ACC112 (cell line): ENCODE measurements around the gene GRIP2.

Experiments used
- H2AFZ ChIP-seq: fragments of 200-600 bp; sonication (generic); one replicate; pipeline ENCODE4 v1.6.0; 2017; ENCODE audit warnings: antibody characterized with exemption, low read length; ENCODE audit not compliant: unreplicated experiment
- H3K27ac ChIP-seq: fragments of 200-600 bp; sonication (generic); 2 replicates; pipeline ENCODE4 v1.5.1; 2014; ENCODE audit warnings: low read depth, mild to moderate bottlenecking, antibody characterized with exemption, low read length, moderate library complexity
- H3K27me3 ChIP-seq: fragments of 200-600 bp; sonication (generic); 2 replicates; pipeline ENCODE4 v1.6.1; 2014; ENCODE audit warnings: mild to moderate bottlenecking, antibody characterized with exemption, low read length, moderate library complexity, mixed read lengths; ENCODE audit not compliant: insufficient read depth
- H3K36me3 ChIP-seq: fragments of 200-600 bp; sonication (generic); 2 replicates; pipeline ENCODE4 v1.6.1; 2016; ENCODE audit warnings: mild to moderate bottlenecking, antibody characterized with exemption, low read length, moderate library complexity, mixed read lengths; ENCODE audit not compliant: insufficient read depth
- H3K4me1 ChIP-seq: fragments of 200-600 bp; sonication (generic); one replicate; pipeline ENCODE4 v1.6.1; 2016; ENCODE audit warnings: low read length, mixed read lengths; ENCODE audit not compliant: insufficient read depth, unreplicated experiment, control insufficient read depth
- H3K4me3 ChIP-seq: fragments of 200-600 bp; sonication (generic); 2 replicates; pipeline ENCODE4 v1.5.1; 2014; ENCODE audit warnings: mild to moderate bottlenecking, low read depth, low read length
- H3K79me2 ChIP-seq: fragments of 200-600 bp; sonication (generic); one replicate; pipeline ENCODE4 v1.6.0; 2016; ENCODE audit warnings: low read length; ENCODE audit not compliant: control insufficient read depth, unreplicated experiment, insufficient read depth

Gene GRIP2

DNA sequence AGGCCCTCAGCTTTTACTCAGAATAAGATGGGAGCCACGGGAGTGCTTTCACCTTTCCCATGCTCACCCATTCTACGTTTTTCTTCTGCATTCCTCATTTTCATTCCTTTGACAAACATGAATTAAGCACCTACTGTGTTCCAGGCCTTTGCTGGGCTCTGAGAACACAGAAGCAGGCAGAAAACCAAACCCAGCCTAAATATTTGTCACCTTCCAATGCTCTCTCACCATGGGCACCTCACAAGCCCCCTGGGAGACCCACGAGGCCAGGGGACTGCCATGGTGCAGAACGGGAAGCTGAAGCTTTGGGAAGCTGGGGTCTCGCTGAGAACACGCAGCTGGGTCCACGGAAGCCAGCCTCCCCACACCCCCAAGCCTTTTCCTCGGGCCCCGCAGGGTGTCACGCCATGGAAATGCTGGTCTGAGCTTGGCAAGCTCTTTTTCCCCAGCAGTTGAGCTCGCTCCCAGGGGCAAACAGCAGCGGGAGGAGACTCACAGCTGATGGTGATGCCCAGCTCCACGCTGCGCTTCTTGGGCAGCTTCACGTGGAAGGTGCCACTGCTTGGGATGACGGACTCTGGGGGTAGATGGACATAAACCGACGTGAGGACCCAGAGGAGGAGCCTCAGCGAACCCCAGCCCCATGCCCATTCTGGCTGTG is 27.7 kb downstream of the GRIP2 start:
- Histone ChIP-seq H3K27me3 (no peaks in the 10 kb centered on the region), H2AFZ (no peak overlapping the region), H3K27ac (no peak overlapping the region), H3K36me3 (no peaks in the 10 kb centered on the region), H3K79me2 (no peaks in the 10 kb centered on the region), H3K4me3 (no peak overlapping the region), H3K4me1 (no peaks in the 10 kb centered on the region)

DNA sequence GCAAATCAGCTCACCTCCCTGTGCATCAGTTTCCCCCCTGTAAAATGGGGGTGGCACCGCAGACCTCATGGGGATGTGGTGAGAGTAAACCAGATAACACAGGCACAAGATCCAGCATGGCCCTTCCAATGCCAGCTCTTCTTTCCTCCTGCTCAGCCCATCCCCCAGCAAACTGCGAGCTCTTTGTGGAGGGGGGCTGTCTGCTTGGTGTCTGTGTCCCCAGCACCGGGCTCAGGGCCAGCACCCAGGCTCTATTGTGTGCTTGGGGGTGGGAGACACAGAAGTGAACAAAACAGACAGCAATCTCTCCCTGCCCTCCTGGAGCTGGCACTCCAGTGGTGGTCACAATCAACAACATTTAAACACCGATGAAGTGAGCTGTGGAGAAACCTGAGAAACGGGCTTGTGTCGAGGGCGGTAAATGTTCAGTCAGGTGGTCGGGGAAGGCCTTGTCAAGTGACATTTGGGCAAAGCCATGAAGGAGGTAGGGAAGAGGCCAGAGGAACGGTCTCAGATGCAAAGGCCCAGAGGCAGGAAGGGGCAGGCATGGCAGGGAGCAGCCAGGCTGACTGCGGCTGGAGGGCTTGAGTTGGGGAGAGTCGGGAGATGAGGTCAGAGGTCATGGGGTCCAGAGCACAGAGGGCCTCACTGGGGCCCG is 28.4 kb downstream of the GRIP2 start:
- Histone ChIP-seq H3K79me2 (no peaks in the 10 kb centered on the region), H3K27me3 (no peaks in the 10 kb centered on the region), H3K4me3 (no peak overlapping the region), H3K36me3 (no peaks in the 10 kb centered on the region), H2AFZ (no peak overlapping the region), H3K27ac (no peak overlapping the region), H3K4me1 (no peaks in the 10 kb centered on the region)

DNA sequence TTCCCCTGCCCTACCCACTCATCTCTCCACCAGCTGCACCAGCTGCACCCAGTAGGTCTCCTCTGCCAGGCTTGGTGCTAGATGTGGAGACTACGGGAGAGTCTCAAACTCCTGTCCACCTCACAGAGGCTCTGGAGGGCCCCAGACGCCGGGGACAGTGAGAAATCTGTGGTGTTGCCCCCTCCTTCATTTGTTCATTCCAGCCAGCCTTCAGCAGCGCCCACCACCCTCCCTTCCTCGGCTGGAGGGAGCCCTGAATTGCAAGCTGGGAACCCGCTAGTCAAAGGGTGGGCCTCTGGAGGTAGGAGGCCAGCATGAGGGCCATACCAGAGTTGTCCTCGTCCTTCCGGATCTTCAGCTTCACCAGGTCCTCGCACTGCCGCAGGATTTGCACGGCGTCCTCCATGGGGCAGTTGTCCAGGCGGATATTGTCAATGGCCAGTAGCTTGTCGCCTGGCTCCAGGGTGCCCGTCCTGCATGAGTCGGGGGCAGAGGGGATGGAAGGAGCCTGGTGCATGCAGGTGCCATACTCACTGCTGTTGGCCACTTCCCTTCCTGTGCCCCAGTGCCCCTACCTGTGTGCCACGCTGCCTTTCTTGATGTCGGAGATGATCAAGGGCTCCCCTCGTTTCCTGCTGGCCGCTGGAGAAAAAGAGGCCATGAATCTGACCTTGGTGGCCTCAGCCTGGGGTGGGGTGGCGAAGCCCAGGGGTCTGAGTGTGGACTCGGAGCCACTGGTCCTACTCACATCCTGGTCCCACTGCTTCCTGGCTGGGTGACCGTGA is 29.1 kb downstream of the GRIP2 start:
- Histone ChIP-seq H3K79me2 (no peaks in the 10 kb centered on the region), H2AFZ (no peak overlapping the region), H3K27ac (no peak overlapping the region), H3K27me3 (no peaks in the 10 kb centered on the region), H3K4me3 (no peak overlapping the region), H3K36me3 (no peaks in the 10 kb centered on the region), H3K4me1 (no peaks in the 10 kb centered on the region)

DNA sequence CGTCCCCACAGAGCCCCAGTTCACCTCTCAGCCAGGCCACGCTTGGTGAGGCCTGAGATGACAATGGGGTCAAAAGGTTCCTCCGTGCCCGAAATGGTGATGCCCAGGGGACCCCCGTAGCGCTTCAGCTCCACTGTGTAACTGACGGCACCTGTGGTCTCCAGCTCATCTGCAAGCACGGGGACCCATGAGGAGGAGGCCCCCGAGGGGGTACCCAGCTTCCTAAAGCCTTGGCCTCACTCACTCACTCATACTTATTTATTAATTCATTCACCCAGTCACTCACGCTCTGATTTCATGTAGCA is 30.4 kb downstream of the GRIP2 start:
- H3K36me3 ChIP-seq, result no peaks in the 10 kb centered on the region
- H3K4me3 ChIP-seq, result no peak overlapping the region
- H3K4me1 ChIP-seq, result no peaks in the 10 kb centered on the region
- H3K79me2 ChIP-seq, result no peaks in the 10 kb centered on the region
- H3K27ac ChIP-seq, result no peak overlapping the region
- H2AFZ ChIP-seq, result no peak overlapping the region
- no peaks in the 10 kb centered on the region for H3K27me3 ChIP-seq

DNA sequence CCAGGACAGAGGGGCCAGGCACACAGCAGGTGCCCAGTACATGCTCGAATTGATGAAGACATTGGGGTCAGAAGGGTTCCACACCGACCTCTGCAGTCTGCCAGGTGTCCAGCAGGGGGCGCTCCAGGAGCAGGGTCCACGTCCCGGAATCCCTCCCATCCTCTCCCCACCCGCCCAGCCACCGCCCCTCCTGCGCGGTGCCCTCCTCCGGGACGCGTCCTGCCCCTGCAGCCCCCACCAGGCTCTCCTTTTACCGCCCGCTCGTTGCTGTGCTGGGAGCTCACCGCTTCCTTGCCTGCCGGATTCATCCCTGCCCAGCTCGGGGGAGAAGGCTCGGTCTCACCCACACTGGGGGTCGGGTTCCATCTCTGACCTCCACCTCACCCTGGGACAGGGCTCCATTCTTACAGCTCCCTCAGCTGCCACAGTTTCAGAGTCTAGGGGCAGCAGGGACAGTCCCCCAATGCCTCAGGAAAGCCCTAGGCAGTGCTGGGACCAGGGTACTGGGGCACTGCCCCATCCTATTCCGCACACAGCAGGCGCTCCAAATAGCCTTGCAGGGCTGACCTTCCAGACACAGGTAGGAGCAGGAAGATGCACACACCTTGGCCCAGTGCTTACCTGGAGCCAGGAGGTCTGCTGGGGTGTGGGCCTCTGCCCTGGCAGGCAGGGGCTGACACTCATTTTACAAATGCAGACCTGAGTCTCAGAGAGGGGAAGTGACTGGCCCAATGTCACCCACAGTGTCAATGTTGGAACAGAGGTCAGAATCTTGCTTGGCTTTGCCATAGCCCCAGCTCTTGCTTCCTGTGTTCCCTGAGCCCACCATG is 31.0 kb downstream of the GRIP2 start:
- Histone ChIP-seq H3K4me1 (no peaks in the 10 kb centered on the region), H3K27ac (no peak overlapping the region), H3K4me3 (no peak overlapping the region), H3K27me3 (no peaks in the 10 kb centered on the region), H2AFZ (no peak overlapping the region), H3K36me3 (no peaks in the 10 kb centered on the region), H3K79me2 (no peaks in the 10 kb centered on the region)

DNA sequence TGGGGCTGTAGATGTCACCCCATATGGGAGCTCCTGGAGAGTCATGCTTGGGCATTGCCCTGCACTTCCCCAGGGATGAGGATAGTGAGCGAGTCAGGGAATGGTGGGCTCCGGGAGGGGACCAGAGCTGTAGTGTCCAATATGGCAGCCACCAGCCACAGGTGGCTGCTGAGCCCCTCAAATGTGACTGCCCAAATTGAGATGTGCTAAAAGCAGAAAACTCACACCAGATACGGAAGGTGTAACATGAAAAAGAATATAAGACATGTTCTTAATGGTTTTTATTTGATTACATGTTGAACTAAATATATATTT is 31.7 kb downstream of the GRIP2 start:
- Histone ChIP-seq H3K4me3 (no peak overlapping the region), H3K36me3 (no peaks in the 10 kb centered on the region), H2AFZ (no peak overlapping the region), H3K27me3 (no peaks in the 10 kb centered on the region), H3K27ac (no peak overlapping the region), H3K79me2 (no peaks in the 10 kb centered on the region), H3K4me1 (no peaks in the 10 kb centered on the region)

DNA sequence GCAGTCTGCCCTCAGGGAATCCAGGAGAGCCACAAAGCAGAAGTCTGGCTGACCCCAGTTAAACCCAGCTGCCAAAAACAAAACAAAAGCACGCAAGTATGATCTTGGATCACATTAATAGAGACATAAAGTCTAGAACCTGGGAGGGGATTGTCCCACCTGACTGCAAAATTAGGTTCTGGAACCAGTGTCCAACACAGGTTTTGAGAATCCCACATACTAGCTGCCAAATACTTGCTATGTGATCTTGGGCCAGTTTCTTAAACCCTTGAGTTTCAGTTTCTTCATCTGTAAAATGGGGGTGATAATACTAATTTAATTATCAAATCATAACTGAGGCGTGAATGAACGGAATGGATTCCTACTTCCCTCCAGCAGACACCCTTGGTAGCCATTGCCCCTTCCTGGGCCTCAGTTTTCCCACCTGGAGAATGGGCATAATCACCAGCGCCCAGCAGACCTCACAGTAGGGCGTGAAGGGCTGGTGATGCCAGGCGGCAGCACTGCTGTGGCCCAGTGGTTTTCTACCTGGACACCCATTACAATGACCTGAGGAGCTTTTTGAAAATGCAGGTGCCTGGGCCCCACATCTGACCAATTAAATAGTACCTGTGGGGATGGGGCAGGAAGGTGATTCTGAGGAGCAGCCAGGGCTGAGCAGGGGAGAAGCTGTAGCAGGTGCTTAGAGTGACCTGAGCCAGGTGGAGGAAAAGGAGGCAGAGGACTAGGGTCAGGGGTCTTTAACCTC is 32.2 kb downstream of the GRIP2 start:
- H3K27me3 ChIP-seq, result no peaks in the 10 kb centered on the region
- no peaks in the 10 kb centered on the region for H3K4me1 ChIP-seq
- H3K36me3 ChIP-seq, result no peaks in the 10 kb centered on the region
- no peaks in the 10 kb centered on the region for H3K79me2 ChIP-seq
- H3K27ac ChIP-seq, result no peak overlapping the region
- H2AFZ ChIP-seq, result no peak overlapping the region
- H3K4me3 ChIP-seq, result no peak overlapping the region

DNA sequence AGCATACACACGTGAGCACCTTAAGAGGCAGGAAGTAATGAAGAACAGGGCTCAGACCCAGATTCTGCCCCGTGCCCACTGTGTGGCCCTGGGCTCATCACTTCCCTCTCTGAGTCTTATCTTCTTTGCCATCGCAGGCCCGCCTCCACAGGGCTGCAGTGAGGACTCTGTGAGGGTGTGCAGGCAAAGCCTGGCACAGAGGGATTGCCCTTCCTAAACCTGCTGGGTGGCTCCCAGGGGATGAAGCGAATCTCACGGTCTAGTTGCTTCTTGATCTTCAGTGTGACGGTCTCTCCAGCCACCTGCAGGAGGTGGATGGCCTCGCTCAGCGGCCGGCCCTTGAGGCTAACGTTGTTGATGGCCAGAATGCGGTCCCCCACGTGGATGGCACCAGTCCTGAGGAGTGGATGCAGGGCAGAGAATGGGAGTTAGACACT is 32.8 kb downstream of the GRIP2 start:
- Histone ChIP-seq H3K27me3 (no peaks in the 10 kb centered on the region), H3K4me1 (no peaks in the 10 kb centered on the region), H3K27ac (no peak overlapping the region), H3K4me3 (no peak overlapping the region), H3K79me2 (no peaks in the 10 kb centered on the region), H3K36me3 (no peaks in the 10 kb centered on the region), H2AFZ (no peak overlapping the region)

DNA sequence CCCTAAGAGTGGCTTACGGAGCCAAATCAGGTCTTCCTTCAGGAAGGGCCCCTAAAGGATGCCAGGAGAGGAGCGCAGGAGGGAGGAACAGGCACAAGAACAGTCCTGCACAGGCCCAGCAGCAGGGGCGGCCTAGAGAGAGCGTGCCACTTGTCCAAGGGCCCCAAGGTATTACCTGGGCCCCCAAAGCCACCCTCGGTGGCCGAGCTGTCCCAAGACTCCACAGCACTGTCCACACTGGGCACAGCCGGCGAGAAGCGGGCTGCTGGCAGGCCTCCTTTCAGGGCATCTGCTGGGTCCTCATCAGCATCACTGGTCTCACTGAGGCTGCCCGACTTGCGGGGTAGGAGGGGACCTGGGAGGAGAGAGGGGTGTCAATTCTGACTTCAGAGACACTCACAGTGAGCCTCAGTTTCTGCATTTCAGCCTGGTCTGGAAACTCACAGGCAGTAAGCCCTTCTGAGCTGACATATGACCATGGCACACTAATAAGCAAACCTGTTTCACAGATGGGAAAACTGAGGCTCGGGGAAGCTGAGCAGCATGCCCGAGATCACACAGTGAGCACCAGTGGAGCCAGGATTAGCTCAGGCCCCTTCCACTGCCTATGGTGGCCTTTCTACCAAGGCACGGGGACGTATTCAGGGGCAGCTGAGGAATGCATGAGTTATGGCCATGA is 33.4 kb downstream of the GRIP2 start:
- no peak overlapping the region for H2AFZ ChIP-seq
- no peak overlapping the region for H3K4me3 ChIP-seq
- no peaks in the 10 kb centered on the region for H3K36me3 ChIP-seq
- H3K27me3 ChIP-seq, result no peaks in the 10 kb centered on the region
- H3K4me1 ChIP-seq, result no peaks in the 10 kb centered on the region
- H3K79me2 ChIP-seq, result no peaks in the 10 kb centered on the region
- H3K27ac ChIP-seq, result no peak overlapping the region
